GM13976 (cell line): Measurements from ENCODE around the gene PELI2.

Experiments used
- DNase-seq: peaks from one replicate; pipeline ENCODE4 v3.0.0; 2012; ENCODE audit warnings: low spot score
- in situ Hi-C: fragments of 300-500 bp; cut with MboI; formaldehyde crosslinking; loops from one replicate; pipeline ENCODE4 v1.12.0; 2022; ENCODE audit warnings: low sequenced_read_pairs, mixed read lengths, inconsistent platforms; ENCODE audit not compliant: unreplicated experiment
- TF ChIP-seq, protein P1 (sequence below): IDR thresholded peaks from 2 replicates; pipeline ENCODE4 v1.5.1; 2012; ENCODE audit warnings: borderline replicate concordance, mild to moderate bottlenecking; ENCODE audit not compliant: insufficient read depth; ENCODE audit errors: extremely low read depth, missing control alignments, control extremely low read depth

The PELI2 gene

DNA sequence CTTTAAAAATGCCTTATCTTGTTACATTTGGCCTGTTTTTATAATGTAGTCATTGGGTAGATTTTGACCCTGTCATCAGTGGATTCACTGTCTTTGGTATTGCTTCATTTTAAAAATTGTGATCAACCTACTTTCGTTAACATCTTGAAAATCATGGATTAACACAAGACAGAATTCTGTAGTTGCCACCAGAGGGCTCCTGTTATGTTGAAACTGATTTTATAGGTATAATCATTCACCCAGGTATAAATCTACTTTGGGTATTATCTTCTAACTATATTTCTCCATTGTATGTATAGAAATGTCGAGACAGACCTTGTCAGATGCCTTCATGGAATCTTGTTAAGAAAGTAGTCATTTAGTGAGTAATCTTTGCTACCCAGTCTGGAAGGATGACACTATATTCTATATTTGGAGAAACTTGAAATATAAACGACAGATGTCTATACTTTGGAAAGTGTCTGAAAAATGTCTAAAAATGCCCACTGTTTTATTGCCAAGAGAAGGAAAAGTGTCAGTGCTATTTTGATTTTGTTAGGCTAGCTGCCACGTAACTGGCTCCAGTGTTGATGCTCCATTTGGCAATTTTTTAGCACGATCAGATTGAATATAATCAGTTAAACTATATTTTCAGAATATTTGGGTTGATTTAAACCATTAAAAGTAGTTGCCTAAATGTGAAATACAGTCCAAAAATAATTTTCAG is 129.4 kb downstream of the PELI2 start:
- DNase-seq: no peak

DNA sequence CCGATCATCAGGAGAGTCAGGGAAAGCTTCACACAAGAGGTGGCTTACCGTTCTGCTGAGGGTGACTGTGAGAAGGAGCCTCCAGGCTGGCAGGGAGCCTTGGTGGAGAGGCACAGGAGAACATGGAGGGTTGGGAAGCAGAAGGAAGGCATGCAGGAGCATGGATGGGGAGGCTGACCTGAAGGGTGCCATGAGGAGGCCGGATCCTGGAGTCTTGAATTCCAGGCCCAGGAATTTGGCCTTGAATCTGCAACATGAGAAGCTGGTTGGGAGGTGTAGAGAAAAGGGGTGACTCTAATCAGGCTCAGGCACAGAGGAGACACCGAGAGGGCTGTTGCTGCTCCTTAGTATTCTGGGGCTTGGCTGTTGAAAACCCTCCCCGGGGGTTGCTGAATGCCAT is 130.2 kb downstream of the PELI2 start:
- no peak for DNase-seq
- in situ Hi-C loops: no loop called here
- TF ChIP-seq, protein P1, sequence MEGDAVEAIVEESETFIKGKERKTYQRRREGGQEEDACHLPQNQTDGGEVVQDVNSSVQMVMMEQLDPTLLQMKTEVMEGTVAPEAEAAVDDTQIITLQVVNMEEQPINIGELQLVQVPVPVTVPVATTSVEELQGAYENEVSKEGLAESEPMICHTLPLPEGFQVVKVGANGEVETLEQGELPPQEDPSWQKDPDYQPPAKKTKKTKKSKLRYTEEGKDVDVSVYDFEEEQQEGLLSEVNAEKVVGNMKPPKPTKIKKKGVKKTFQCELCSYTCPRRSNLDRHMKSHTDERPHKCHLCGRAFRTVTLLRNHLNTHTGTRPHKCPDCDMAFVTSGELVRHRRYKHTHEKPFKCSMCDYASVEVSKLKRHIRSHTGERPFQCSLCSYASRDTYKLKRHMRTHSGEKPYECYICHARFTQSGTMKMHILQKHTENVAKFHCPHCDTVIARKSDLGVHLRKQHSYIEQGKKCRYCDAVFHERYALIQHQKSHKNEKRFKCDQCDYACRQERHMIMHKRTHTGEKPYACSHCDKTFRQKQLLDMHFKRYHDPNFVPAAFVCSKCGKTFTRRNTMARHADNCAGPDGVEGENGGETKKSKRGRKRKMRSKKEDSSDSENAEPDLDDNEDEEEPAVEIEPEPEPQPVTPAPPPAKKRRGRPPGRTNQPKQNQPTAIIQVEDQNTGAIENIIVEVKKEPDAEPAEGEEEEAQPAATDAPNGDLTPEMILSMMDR: no peak

More for the DNA sequence above, 129.4 kb downstream of the PELI2 start:
- in situ Hi-C loops: no loop called here
- TF ChIP-seq, protein P1: no peak

DNA sequence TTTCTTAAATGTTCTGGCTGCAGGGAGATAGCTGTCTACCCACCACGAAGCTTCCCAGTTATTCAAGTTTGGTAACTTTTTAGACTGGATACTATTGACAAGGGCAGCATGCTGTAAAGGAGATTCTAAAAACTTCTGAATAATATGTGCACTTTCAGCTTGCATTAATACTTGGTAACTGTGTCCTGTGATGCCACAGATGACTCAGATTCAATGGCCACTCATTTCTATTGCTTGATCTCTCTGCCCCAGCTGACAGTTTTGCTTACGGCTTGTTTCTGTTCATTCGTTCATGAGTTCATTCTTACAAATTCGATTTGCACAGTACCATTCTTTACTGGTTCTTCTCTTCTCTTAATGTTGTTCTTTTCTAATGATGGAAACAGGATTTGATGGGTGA is 142.8 kb downstream of the PELI2 start:
- DNase-seq: no peak
- in situ Hi-C loops: no loop called here
- TF ChIP-seq, protein P1: no peak

DNA sequence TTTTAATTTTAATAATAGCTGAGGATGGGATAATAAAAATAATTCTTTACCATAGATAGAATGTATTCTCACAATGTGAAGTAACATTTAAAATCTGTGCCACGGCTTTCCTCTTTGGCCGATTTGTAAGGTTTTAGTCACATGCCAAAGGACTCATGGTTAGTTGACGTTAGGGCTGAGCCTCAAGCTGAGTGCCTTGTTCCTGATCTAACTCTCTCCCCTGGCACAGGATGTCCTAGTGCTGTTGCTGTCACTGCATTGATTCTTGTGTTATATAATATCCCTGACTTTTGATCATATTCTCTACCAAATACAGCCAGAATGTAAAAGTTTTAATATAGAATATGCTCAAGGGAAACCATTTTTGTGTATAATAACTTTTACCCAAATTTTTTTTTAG is 144.3 kb downstream of the PELI2 start:
- TF ChIP-seq, protein P1: no peak
- no peak for DNase-seq
- in situ Hi-C loops: no loop called here

DNA sequence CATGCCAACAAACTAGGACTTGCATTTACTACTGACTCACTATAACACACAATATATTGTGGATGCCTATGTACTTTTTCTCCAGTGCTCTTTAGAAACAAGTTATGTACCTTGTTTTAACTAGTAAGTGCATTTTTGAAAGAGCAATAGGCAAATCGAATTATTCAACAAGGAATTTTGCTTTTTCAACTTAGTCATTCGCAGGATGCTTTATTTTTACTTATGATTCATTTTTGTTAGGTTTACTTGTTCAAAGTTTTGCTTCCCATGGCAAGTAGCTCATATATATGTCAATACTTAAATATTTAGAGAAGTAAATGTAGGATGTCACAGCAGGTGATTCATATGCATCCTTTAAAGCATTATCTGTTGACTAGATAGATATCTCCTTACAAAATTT is 149.8 kb downstream of the PELI2 start:
- in situ Hi-C loops: no loop called here
- TF ChIP-seq, protein P1: no peak
- DNase-seq: no peak

DNA sequence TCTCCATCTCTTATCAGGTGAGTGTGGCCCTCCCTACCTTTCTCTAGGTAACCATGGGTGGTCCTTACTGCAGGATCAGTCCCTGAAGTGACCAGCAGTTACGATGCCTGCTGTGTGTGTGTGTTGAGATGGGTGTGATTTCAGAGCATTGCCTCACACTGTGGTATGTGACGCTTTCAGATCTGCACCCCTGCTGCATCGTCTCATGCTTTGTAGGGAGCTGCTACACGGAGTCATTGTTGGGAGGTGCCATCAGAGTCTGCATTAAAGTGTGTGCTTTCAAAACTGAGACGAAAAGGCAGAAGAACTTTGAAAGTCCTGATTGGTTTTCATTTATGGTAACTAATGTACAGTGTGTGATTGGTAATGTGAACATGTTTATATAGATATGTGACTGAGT is 150.5 kb downstream of the PELI2 start:
- TF ChIP-seq, protein P1: no peak
- DNase-seq: no peak
- in situ Hi-C loops: no loop called here
